ENCODE results near the gene ACTL6B. TPM values are rescaled to one million over a fixed set of nuclear protein-coding genes. Genes with fewer than 3 reads are reported as not detected.

ACTL6B gene
- total and polyA plus RNA-seq, 9 of the 15 experiments (the other 6 are each of a cell fraction or from before 2014, with no cell fraction given), result not detected

- no peak for TF ChIP-seq MITF (IDR thresholded peaks at IDR 0.05)
- no peak for TF ChIP-seq HINFP (tag; conservative IDR thresholded peaks at IDR 0.05; ENCODE audit: low read depth)
- no peak for TF ChIP-seq CHAMP1 (IDR thresholded peaks at IDR 0.05)
- TF ChIP-seq RBM14 (IDR thresholded peaks at IDR 0.05; ENCODE audit: borderline replicate concordance, insufficient read depth, low read depth, low read length), result no peak
- no peak for TF ChIP-seq RUNX1 (IDR thresholded peaks at IDR 0.05; ENCODE audit: low read depth)
- TF ChIP-seq SAFB2 (IDR thresholded peaks at IDR 0.05; ENCODE audit: borderline replicate concordance, low read depth, low read length, severe bottlenecking), result no peak
- no peak for TF ChIP-seq KLF6 (CRISPR knock-in tag; IDR thresholded peaks at IDR 0.05; ENCODE audit: borderline replicate concordance)
- TF ChIP-seq GTF2B (IDR thresholded peaks at IDR 0.05; ENCODE audit: extremely low read depth, insufficient read length), result no peak
- TF ChIP-seq PTTG1 (tag; IDR thresholded peaks at IDR 0.05; ENCODE audit: low read depth), result no peak
- peak; percentile 30; the same call in 1 of the 2 replicates for TF ChIP-seq FOSL1 (tag; conservative IDR thresholded peaks at IDR 0.05)
- no peak for TF ChIP-seq ZNF143 (CRISPR knock-in tag; IDR thresholded peaks at IDR 0.05)
- TF ChIP-seq L3MBTL2 (IDR thresholded peaks at IDR 0.05), result no peak
- TF ChIP-seq MLX (CRISPR knock-in tag; conservative IDR thresholded peaks at IDR 0.05), result no peak
Observed at GRCh38 chr7:100673942-100674410, 17.7 kb upstream of the ACTL6B start (continued).

All from K562 (cell line).